ENCODE measurements around the gene PHF2. TPM values are rescaled to one million over a fixed set of nuclear protein-coding genes. Genes with fewer than 3 reads are reported as not detected.

PHF2 gene
- total and polyA plus RNA-seq, 2 of the 8 experiments (the other 6 are each of a cell fraction or from before 2014, with no cell fraction given) = 3.4 to 9.4 TPM

- peak overlapping the region; percentile 51; the same call in 1 of the 2 replicates for H4K8ac ChIP-seq (ENCODE audit: extremely low read depth, insufficient read depth, low read length)
- H3K4me3 ChIP-seq (ENCODE audit: extremely low read depth in 1 of 4, insufficient read depth in 2 of 4, low read depth in 3 of 4, low read length in 4 of 4) = peak overlapping the region; percentile 52 to 91 (median 62)
- TF ChIP-seq ASH2L (IDR thresholded peaks at IDR 0.05; ENCODE audit: low read length) = peak; percentile 28
- TF ChIP-seq SIN3A (conservative IDR thresholded peaks at IDR 0.05 in 1 of 2, IDR thresholded peaks at IDR 0.05 in 1 of 2; ENCODE audit: low read depth in 1 of 2, low read length in 2 of 2) = 0 out of 4 replicates have a peak, but pooled peaks of 1 of the 2 experiments have one; percentile 11
- TF ChIP-seq POU5F1 (IDR thresholded peaks at IDR 0.05; ENCODE audit: low read depth, low read length) = no peak
- TF ChIP-seq KDM4A (IDR thresholded peaks at IDR 0.05; ENCODE audit: low read depth, low read length, severe bottlenecking) = peak; percentile 46
- peak; percentile 25 for TF ChIP-seq RNF2 (IDR thresholded peaks at IDR 0.05; ENCODE audit: borderline replicate concordance, low read depth, low read length, missing control alignments, poor library complexity, severe bottlenecking)
- TF ChIP-seq MAFK (IDR thresholded peaks at IDR 0.05; ENCODE audit: low read depth, low read length) = no peak
- ChIA-PET POLR2A (ENCODE audit: partially characterized antibody) (interaction anchor here (1.0 to 1.2 kb wide), 2 partner anchors 11 kb away, joined by 3 read pairs; no protein-coding TSS in a partner anchor), CTCF (ENCODE audit: partially characterized antibody) (interaction anchor here (0.9 to 1.0 kb wide), 2 partner anchors 15 to 243 kb away, joined by 3 read pairs; no protein-coding TSS in a partner anchor)
- no peak overlapping the region for H3K56ac ChIP-seq (replicated peaks; ENCODE audit: insufficient read length, low read depth, low read length)
- H3K14ac ChIP-seq (ENCODE audit: insufficient read length) = no peak overlapping the region
- H3K23me2 ChIP-seq (ENCODE audit: low read depth, low read length) = peaks cover 9% of the 10 kb centered on the region; the same call in 1 of the 2 replicates
- no peak overlapping the region for H4K5ac ChIP-seq (ENCODE audit: insufficient read length, low read depth, low read length)
- peaks cover 11% of the 10 kb centered on the region for H3K79me1 ChIP-seq (ENCODE audit: low read depth, low read length)
- peak overlapping the region; percentile 90 to 94 for H3K4me2 ChIP-seq (ENCODE audit: insufficient read depth in 1 of 2, low read depth in 2 of 2, low read length in 2 of 2)
- H2AFZ ChIP-seq (ENCODE audit: low read length) = no peak overlapping the region
- DNase-seq (ENCODE audit: low read depth in 1 of 2, low spot score in 2 of 2) (no peak), FAIRE-seq (no peak)
- no peak overlapping the region for H2BK120ac ChIP-seq (replicated peaks; ENCODE audit: low read depth, low read length)
- peaks cover 0 to 16% (median 8%) of the 10 kb centered on the region in 4 experiments; a peak in 5 of 7 replicates for H3K27me3 ChIP-seq (replicated peaks in 1 of 4; ENCODE audit: control insufficient read depth in 3 of 4, extremely low read depth in 1 of 4, insufficient read depth in 3 of 4, low read length in 3 of 4)
- no peak overlapping the region for H3K4ac ChIP-seq (replicated peaks; ENCODE audit: insufficient read length, low read depth, low read length)
- peaks cover 7 to 8% of the 10 kb centered on the region in 2 experiments for H4K20me1 ChIP-seq (replicated peaks in 1 of 2; ENCODE audit: control insufficient read depth in 1 of 2, insufficient read depth in 2 of 2, low read length in 2 of 2)
- no peak overlapping the region for H4K91ac ChIP-seq (replicated peaks; ENCODE audit: insufficient read length, low read length)
- no peak overlapping the region for H3K23ac ChIP-seq (ENCODE audit: insufficient read length)
- WGBS, 2 experiments (ENCODE audit: extremely low coverage in 1 of 2, insufficient coverage in 1 of 2, insufficient read length in 1 of 2, insufficient replicate concordance in 2 of 2, low coverage in 1 of 2, low lambda C conversion rate in 2 of 2, missing lambda C conversion rate in 1 of 2) = 7% methylated on average over 44 of the region's 74 CpGs; no CpG with 5 or more reads in 1 of the 2 experiments
- peak overlapping the region in 2 of 4 experiments; percentile 42 to 84; a peak in 4 of 7 replicates for H3K9ac ChIP-seq (replicated peaks in 1 of 4; ENCODE audit: extremely low read depth in 1 of 4, low read depth in 3 of 4, low read length in 3 of 4)
- H3K36me3 ChIP-seq (ENCODE audit: control insufficient read depth in 2 of 4, insufficient read depth in 4 of 4, low read length in 3 of 4) = no peaks in the 10 kb centered on the region
- no peak overlapping the region for H3K18ac ChIP-seq (ENCODE audit: extremely low read depth, low read length)
- no peaks in the 10 kb centered on the region for H3K9me3 ChIP-seq (ENCODE audit: insufficient read depth in 2 of 2, low read depth in 1 of 2, low read length in 1 of 2)
- no peak overlapping the region for H2BK15ac ChIP-seq (ENCODE audit: low read length)
- H3K4me1 ChIP-seq (replicated peaks in 1 of 4; ENCODE audit: control insufficient read depth in 3 of 4, insufficient read depth in 4 of 4, low read length in 3 of 4) = peaks cover 3 to 21% (median 12%) of the 10 kb centered on the region in 4 experiments
- no peak overlapping the region for H2AK5ac ChIP-seq (ENCODE audit: low read depth, low read length)
- H3K79me2 ChIP-seq (ENCODE audit: control insufficient read depth in 1 of 2, insufficient read depth in 2 of 2, low read length in 2 of 2) = peaks cover 0 to 24% of the 10 kb centered on the region in 2 experiments; a peak in 2 of 4 replicates
- H2BK20ac ChIP-seq (ENCODE audit: low read length) = no peak overlapping the region
- H3K27ac ChIP-seq (ENCODE audit: low read depth, low read length) = no peak overlapping the region
- H2BK12ac ChIP-seq (ENCODE audit: low read depth, low read length) = no peak overlapping the region
- H2BK5ac ChIP-seq (ENCODE audit: low read depth, low read length) = no peak overlapping the region
Measured at GRCh38 chr9:93577078-93577974, 942 bp downstream of the PHF2 start.

All from H1 (cell line).